A549 (cell line): ENCODE results near the gene TNNI3. TPM values are rescaled to one million over a fixed set of nuclear protein-coding genes. Genes with fewer than 3 reads are reported as not detected.

Source experiments
- BCL3 ChIP-seq: fragments of >200 bp; sonication (Bioruptor Twin); formaldehyde crosslinking; IDR thresholded peaks from 3 replicates; pipeline ENCODE4 v1.6.1; 2016
- BHLHE40 ChIP-seq: IDR thresholded peaks from 2 replicates; pipeline ENCODE4 v1.6.1; 2012; ENCODE audit warnings: low read depth, low read length, inconsistent platforms
- CBX8 ChIP-seq: fragments of 200-600 bp; sonication (generic); IDR thresholded peaks from 2 replicates; pipeline ENCODE4 v1.6.1; 2016
- CHD4 ChIP-seq: fragments of 200-600 bp; sonication (generic); IDR thresholded peaks from 2 replicates; pipeline ENCODE4 v1.6.1; 2016; ENCODE audit warnings: antibody characterized with exemption, mild to moderate bottlenecking, borderline replicate concordance
- EHF ChIP-seq: fragments of 250-450 bp; sonication (Bioruptor Pico); IDR thresholded peaks from 2 replicates; pipeline ENCODE4 v1.5.0; 2020; ENCODE audit warnings: mild to moderate bottlenecking
- EP300 ChIP-seq, 2 experiments: fragments of >200 bp; sonication (Bioruptor Twin); formaldehyde crosslinking; IDR thresholded peaks; 2 replicates in 1 of 2; 3 replicates in 1 of 2; pipeline ENCODE4 v1.6.1; 2016 to 2017
- ESRRA ChIP-seq: fragments of 150-350 bp; IDR thresholded peaks from 2 replicates; pipeline ENCODE4 v1.6.1; 2014; ENCODE audit warnings: mild to moderate bottlenecking, low read length, borderline replicate concordance
- FOSB ChIP-seq: fragments of 250-450 bp; sonication (Bioruptor Pico); IDR thresholded peaks from 2 replicates; pipeline ENCODE4 v1.5.0; 2020; ENCODE audit warnings: mild to moderate bottlenecking, moderate library complexity
- FOSL2 ChIP-seq, 2 experiments: fragments of 450-650 bp in 1 of 2; fragments of >200 bp in 1 of 2; sonication (Bioruptor Twin) in 1 of 2; formaldehyde crosslinking; IDR thresholded peaks; 2 replicates each; pipeline versions ENCODE4 v1.5.0 to v1.6.1; 2016 to 2020; ENCODE audit warnings: mild to moderate bottlenecking in 1 of 2, moderate library complexity in 1 of 2
- FOXS1 ChIP-seq: fragments of 250-450 bp; sonication (Bioruptor Pico); IDR thresholded peaks from 2 replicates; pipeline ENCODE4 v1.5.0; 2020; ENCODE audit warnings: mild to moderate bottlenecking, moderate library complexity
- GATA3 ChIP-seq: IDR thresholded peaks from 2 replicates; pipeline ENCODE4 v1.6.1; 2012; ENCODE audit warnings: borderline replicate concordance
- HDAC2 ChIP-seq: fragments of 200-600 bp; sonication (generic); IDR thresholded peaks from 2 replicates; pipeline ENCODE4 v1.6.1; 2016
- HMGXB4 ChIP-seq: fragments of 250-450 bp; sonication (Bioruptor Pico); IDR thresholded peaks from 2 replicates; pipeline ENCODE4 v1.5.0; 2021; ENCODE audit warnings: mild to moderate bottlenecking, moderate library complexity, borderline replicate concordance
- HOXA7 ChIP-seq: fragments of 250-450 bp; sonication (Bioruptor Pico); IDR thresholded peaks from 2 replicates; pipeline ENCODE4 v1.5.0; 2020; ENCODE audit warnings: mild to moderate bottlenecking, moderate library complexity
- HOXB13 ChIP-seq: fragments of 250-450 bp; sonication (Bioruptor Pico); IDR thresholded peaks from 2 replicates; pipeline ENCODE4 v1.5.0; 2020; ENCODE audit warnings: low read depth, mild to moderate bottlenecking, moderate library complexity
- HOXB5 ChIP-seq: fragments of 250-450 bp; sonication (Bioruptor Pico); IDR thresholded peaks from 2 replicates; pipeline ENCODE4 v1.5.0; 2020; ENCODE audit warnings: mild to moderate bottlenecking, moderate library complexity
- JUNB ChIP-seq: fragments of >200 bp; sonication (Bioruptor Twin); formaldehyde crosslinking; IDR thresholded peaks from 2 replicates; pipeline ENCODE4 v1.6.1; 2016
- MAFK ChIP-seq: fragments of 450-650 bp; IDR thresholded peaks from 2 replicates; pipeline ENCODE4 v1.6.1; 2014; ENCODE audit not compliant: partially characterized antibody
- MAX ChIP-seq: IDR thresholded peaks from 2 replicates; pipeline ENCODE4 v1.6.1; 2012
- MAZ ChIP-seq: fragments of 150-350 bp; IDR thresholded peaks from 2 replicates; pipeline ENCODE4 v1.6.1; 2014; ENCODE audit warnings: antibody characterized with exemption, low read depth, low read length, borderline replicate concordance
- NFE2L2 ChIP-seq: fragments of 150-350 bp; conservative IDR thresholded peaks from 2 replicates; pipeline ENCODE4 v1.6.1; 2014; ENCODE audit warnings: low read length
- NPAS2 ChIP-seq: fragments of 250-450 bp; sonication (Bioruptor Pico); IDR thresholded peaks from 2 replicates; pipeline ENCODE4 v1.8.0; 2022; ENCODE audit warnings: mild to moderate bottlenecking, moderate library complexity, borderline replicate concordance
- NR3C1 ChIP-seq: fragments of >200 bp; sonication (Bioruptor Twin); formaldehyde crosslinking; IDR thresholded peaks from 3 replicates; pipeline ENCODE4 v1.6.1; 2017
- PHF8 ChIP-seq: fragments of 200-600 bp; sonication (generic); IDR thresholded peaks from 2 replicates; pipeline ENCODE4 v1.6.1; 2016; ENCODE audit warnings: low read depth, mild to moderate bottlenecking, antibody characterized with exemption, moderate library complexity, borderline replicate concordance
- POLR2A ChIP-seq: IDR thresholded peaks from 2 replicates; pipeline ENCODE4 v1.6.1; 2012; ENCODE audit warnings: mild to moderate bottlenecking, low read length
- RAD21 ChIP-seq, 2 experiments: fragments of >200 bp in 1 of 2; sonication (Bioruptor Twin) in 1 of 2; formaldehyde crosslinking in 1 of 2; IDR thresholded peaks in 1 of 2; conservative IDR thresholded peaks in 1 of 2; 2 replicates in 1 of 2; 3 replicates in 1 of 2; pipeline ENCODE4 v1.6.1; 2012 to 2018; ENCODE audit warnings: inconsistent platforms in 1 of 2
- RARB ChIP-seq: fragments of 250-450 bp; sonication (Bioruptor Pico); IDR thresholded peaks from 2 replicates; pipeline ENCODE4 v1.8.0; 2021; ENCODE audit warnings: mild to moderate bottlenecking, moderate library complexity
- RCOR1 ChIP-seq: fragments of 150-350 bp; IDR thresholded peaks from 2 replicates; pipeline ENCODE4 v1.6.1; 2014; ENCODE audit warnings: antibody characterized with exemption, low read length, low read depth
- RFX5 ChIP-seq: fragments of 450-650 bp; IDR thresholded peaks from 2 replicates; pipeline ENCODE4 v1.7.1; 2014; ENCODE audit warnings: antibody characterized with exemption, mild to moderate bottlenecking, moderate library complexity
- RNF2 ChIP-seq: fragments of 200-600 bp; sonication (generic); IDR thresholded peaks from 2 replicates; pipeline ENCODE4 v1.6.1; 2016; ENCODE audit warnings: low read depth, mild to moderate bottlenecking, antibody characterized with exemption, moderate library complexity, borderline replicate concordance
- SMC3 ChIP-seq: fragments of >200 bp; sonication (Bioruptor Twin); formaldehyde crosslinking; IDR thresholded peaks from 3 replicates; pipeline ENCODE4 v1.6.1; 2018; ENCODE audit warnings: inconsistent platforms
- SREBF2 ChIP-seq: fragments of 450-650 bp; IDR thresholded peaks from 2 replicates; pipeline ENCODE4 v1.6.1; 2014; ENCODE audit warnings: mild to moderate bottlenecking, moderate library complexity
- ZC3H11A ChIP-seq: fragments of 450-650 bp; IDR thresholded peaks from 2 replicates; pipeline ENCODE4 v1.6.1; 2014; ENCODE audit warnings: antibody characterized with exemption, mild to moderate bottlenecking
- ZNF302 ChIP-seq: fragments of 250-450 bp; sonication (Bioruptor Pico); IDR thresholded peaks from 2 replicates; pipeline ENCODE4 v1.9.0; 2021; ENCODE audit warnings: inconsistent platforms, mild to moderate bottlenecking, moderate library complexity
- polyA plus RNA-seq, 4 experiments: library from polyadenylated mRNA; depleted of rRNA in 3 of 4; stranded (reverse); fragments of >200 nt; fragmentation: RNase III in 1 of 4; extraction: RNeasy Plus Mini Kit Qiagen cat#74134 plus additional on column Dnase treatment in 1 of 4; gene quantifications; 2 replicates in 3 of 4; 3 replicates in 1 of 4; pipeline ENCODE4 v1.2.3, GENCODE V29; 2011 to 2017
- TF ChIP-seq, protein P1 (sequence below): IDR thresholded peaks from 2 replicates; pipeline ENCODE4 v1.6.1; 2012; ENCODE audit warnings: low read depth, borderline replicate concordance
- TF ChIP-seq, protein P2 (sequence below): IDR thresholded peaks from 2 replicates; pipeline ENCODE4 v1.6.1; 2012
- TF ChIP-seq, protein P3 (sequence below): fragments of 450-650 bp; IDR thresholded peaks from 2 replicates; pipeline ENCODE4 v1.6.1; 2014; ENCODE audit warnings: antibody characterized with exemption
- TF ChIP-seq, protein P4 (sequence below): fragments of 250-450 bp; sonication (Bioruptor Pico); IDR thresholded peaks from 2 replicates; pipeline ENCODE4 v1.5.0; 2020; ENCODE audit warnings: low read depth, mild to moderate bottlenecking, moderate library complexity

Gene TNNI3
- polyA plus RNA-seq, 2 of the 4 experiments (the other 2 are of a cell fraction): 6.5 to 7.8 TPM

DNA sequence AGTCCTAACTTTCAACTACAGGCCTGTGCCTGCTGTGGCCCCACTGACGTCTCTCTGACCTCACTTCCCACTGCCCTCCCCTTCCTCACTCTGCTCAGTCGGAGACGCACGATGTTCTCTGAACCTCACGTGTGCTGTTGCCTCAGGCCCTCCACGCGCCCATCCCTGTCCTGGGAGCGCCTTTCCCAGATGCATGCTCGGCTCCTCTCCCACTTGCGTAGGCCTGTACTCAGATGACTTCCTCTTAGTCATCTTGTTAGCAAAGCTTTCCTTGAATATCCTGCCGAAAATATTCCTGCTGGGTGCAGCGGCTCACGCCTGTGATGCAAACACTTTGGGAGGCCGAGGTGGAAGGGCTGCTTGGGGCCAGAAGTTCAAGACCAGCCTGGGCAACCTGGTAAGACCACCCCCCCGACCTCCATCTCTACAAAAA lies 31.9 kb upstream of the TNNI3 start (continued):
- TF ChIP-seq HMGXB4 (CRISPR knock-in tag) (no peak), RARB (CRISPR knock-in tag) (no peak), NPAS2 (CRISPR knock-in tag) (peak; percentile 92), MAX (peak; percentile 99), SMC3 (peak; percentile 25; the same call in 1 of the 3 replicates), RNF2 (no peak), MAFK (peak; percentile 51), ZC3H11A (no peak), MAZ (no peak), BHLHE40 (peak; percentile 90), CBX8 (no peak), NR3C1 (no peak), ZNF302 (CRISPR knock-in tag) (no peak), FOSL2 (IDR thresholded peaks at IDR 0.05) (peak; percentile 63; the same call in 1 of the 2 replicates), FOSL2 (CRISPR knock-in tag; IDR thresholded peaks at IDR 0.05) (peak; percentile 95), FOSB (CRISPR knock-in tag) (no peak), CHD4 (no peak), FOXS1 (CRISPR knock-in tag) (no peak), EHF (CRISPR knock-in tag) (no peak; the same call in 1 of the 2 replicates), RCOR1 (no peak), RAD21 (conservative IDR thresholded peaks at IDR 0.05 in 1 of 2, IDR thresholded peaks at IDR 0.05 in 1 of 2) (0 out of 5 replicates have a peak, but pooled peaks of 1 of the 2 experiments have one; percentile 5), EP300 (IDR thresholded peaks at IDR 0.05) (peak in 1 of 2 experiments; percentile 61; a peak in 2 of 5 replicates), POLR2A (peak; percentile 45), RFX5 (no peak), JUNB (peak; percentile 65), PHF8 (no peak), HOXB13 (CRISPR knock-in tag) (peak; percentile 85), HOXB5 (CRISPR knock-in tag) (peak; percentile 80), HDAC2 (no peak), BCL3 (peak; percentile 59; the same call in 1 of the 3 replicates), NFE2L2 (no peak), GATA3 (peak; percentile 34; the same call in 1 of the 2 replicates), ESRRA (no peak), HOXA7 (CRISPR knock-in tag) (no peak), SREBF2 (no peak)
- TF ChIP-seq, protein P1, sequence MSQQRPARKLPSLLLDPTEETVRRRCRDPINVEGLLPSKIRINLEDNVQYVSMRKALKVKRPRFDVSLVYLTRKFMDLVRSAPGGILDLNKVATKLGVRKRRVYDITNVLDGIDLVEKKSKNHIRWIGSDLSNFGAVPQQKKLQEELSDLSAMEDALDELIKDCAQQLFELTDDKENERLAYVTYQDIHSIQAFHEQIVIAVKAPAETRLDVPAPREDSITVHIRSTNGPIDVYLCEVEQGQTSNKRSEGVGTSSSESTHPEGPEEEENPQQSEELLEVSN: peak; percentile 90
- TF ChIP-seq, protein P2, sequence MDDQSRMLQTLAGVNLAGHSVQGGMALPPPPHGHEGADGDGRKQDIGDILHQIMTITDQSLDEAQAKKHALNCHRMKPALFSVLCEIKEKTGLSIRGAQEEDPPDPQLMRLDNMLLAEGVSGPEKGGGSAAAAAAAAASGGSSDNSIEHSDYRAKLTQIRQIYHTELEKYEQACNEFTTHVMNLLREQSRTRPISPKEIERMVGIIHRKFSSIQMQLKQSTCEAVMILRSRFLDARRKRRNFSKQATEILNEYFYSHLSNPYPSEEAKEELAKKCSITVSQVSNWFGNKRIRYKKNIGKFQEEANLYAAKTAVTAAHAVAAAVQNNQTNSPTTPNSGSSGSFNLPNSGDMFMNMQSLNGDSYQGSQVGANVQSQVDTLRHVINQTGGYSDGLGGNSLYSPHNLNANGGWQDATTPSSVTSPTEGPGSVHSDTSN: no peak
- TF ChIP-seq, protein P3, sequence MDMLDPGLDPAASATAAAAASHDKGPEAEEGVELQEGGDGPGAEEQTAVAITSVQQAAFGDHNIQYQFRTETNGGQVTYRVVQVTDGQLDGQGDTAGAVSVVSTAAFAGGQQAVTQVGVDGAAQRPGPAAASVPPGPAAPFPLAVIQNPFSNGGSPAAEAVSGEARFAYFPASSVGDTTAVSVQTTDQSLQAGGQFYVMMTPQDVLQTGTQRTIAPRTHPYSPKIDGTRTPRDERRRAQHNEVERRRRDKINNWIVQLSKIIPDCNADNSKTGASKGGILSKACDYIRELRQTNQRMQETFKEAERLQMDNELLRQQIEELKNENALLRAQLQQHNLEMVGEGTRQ: peak; percentile 87
- TF ChIP-seq, protein P4, sequence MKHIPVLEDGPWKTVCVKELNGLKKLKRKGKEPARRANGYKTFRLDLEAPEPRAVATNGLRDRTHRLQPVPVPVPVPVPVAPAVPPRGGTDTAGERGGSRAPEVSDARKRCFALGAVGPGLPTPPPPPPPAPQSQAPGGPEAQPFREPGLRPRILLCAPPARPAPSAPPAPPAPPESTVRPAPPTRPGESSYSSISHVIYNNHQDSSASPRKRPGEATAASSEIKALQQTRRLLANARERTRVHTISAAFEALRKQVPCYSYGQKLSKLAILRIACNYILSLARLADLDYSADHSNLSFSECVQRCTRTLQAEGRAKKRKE (CRISPR knock-in tag): peak; percentile 63; the same call in 1 of the 2 replicates
